ENCODE measurements around the gene PRR16.

Gene PRR16

GRCh38 chr5:120446068-120446492 is 18.0 kb upstream of the PRR16 start:
- no peaks in the 10 kb centered on the region for H3K9me3 ChIP-seq (ENCODE audit: severe bottlenecking)
- no peak overlapping the region for H3K4me3 ChIP-seq (ENCODE audit: severe bottlenecking)
- DNase-seq (ENCODE audit: low spot score), result no peak
- no peaks in the 10 kb centered on the region for H3K27me3 ChIP-seq (ENCODE audit: insufficient read depth, poor library complexity, severe bottlenecking)
- no peaks in the 10 kb centered on the region for H3K36me3 ChIP-seq (ENCODE audit: low read depth)
- TF ChIP-seq, protein P1, sequence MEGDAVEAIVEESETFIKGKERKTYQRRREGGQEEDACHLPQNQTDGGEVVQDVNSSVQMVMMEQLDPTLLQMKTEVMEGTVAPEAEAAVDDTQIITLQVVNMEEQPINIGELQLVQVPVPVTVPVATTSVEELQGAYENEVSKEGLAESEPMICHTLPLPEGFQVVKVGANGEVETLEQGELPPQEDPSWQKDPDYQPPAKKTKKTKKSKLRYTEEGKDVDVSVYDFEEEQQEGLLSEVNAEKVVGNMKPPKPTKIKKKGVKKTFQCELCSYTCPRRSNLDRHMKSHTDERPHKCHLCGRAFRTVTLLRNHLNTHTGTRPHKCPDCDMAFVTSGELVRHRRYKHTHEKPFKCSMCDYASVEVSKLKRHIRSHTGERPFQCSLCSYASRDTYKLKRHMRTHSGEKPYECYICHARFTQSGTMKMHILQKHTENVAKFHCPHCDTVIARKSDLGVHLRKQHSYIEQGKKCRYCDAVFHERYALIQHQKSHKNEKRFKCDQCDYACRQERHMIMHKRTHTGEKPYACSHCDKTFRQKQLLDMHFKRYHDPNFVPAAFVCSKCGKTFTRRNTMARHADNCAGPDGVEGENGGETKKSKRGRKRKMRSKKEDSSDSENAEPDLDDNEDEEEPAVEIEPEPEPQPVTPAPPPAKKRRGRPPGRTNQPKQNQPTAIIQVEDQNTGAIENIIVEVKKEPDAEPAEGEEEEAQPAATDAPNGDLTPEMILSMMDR (IDR thresholded peaks at IDR 0.05; ENCODE audit: poor library complexity, severe bottlenecking), result no peak
- peak; percentile 92 for ATAC-seq (ENCODE audit: low read depth)
- H3K27ac ChIP-seq (ENCODE audit: poor library complexity, severe bottlenecking), result peak overlapping the region; percentile 6
- H3K4me1 ChIP-seq (ENCODE audit: insufficient read depth, poor library complexity, severe bottlenecking), result peaks cover 7% of the 10 kb centered on the region

DNA sequence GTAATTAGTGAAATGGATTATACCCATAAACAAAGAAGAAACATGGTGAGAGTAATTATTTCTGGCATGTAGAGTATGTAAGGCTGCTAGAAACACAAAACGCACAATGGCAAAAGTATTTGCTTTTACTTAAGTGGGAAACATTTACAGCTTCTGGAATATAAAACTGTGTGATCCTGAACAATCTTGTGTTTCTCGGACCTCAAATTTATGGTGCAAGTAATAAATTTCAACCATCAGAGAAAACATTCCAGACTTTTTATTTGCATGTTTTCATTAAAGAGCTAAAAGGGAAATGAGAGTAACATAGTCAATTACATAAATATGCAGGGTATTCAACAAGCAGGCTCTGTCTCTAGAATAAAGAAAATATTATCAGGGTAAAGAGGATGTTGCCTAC is 17.2 kb upstream of the PRR16 start:
- TF ChIP-seq, protein P1 (IDR thresholded peaks at IDR 0.05; ENCODE audit: poor library complexity, severe bottlenecking), result no peak
- ATAC-seq (ENCODE audit: low read depth), result no peak
- H3K27me3 ChIP-seq (ENCODE audit: insufficient read depth, poor library complexity, severe bottlenecking), result no peaks in the 10 kb centered on the region

GRCh38 chr5:120447706-120448239 is 16.3 kb upstream of the PRR16 start:
- TF ChIP-seq, protein P1 (IDR thresholded peaks at IDR 0.05; ENCODE audit: poor library complexity, severe bottlenecking), result peak; percentile 39
- DNase-seq (ENCODE audit: low spot score) (no peak), ATAC-seq (ENCODE audit: low read depth) (peak; percentile 75)
- no peaks in the 10 kb centered on the region for H3K27me3 ChIP-seq (ENCODE audit: insufficient read depth, poor library complexity, severe bottlenecking)
- H3K36me3 ChIP-seq (ENCODE audit: low read depth), result no peaks in the 10 kb centered on the region
- H3K4me3 ChIP-seq (ENCODE audit: severe bottlenecking), result no peak overlapping the region
- no peaks in the 10 kb centered on the region for H3K9me3 ChIP-seq (ENCODE audit: severe bottlenecking)
- H3K4me1 ChIP-seq (ENCODE audit: insufficient read depth, poor library complexity, severe bottlenecking), result peaks cover 7% of the 10 kb centered on the region
- H3K27ac ChIP-seq (ENCODE audit: poor library complexity, severe bottlenecking), result no peak overlapping the region

More for the DNA sequence above, 17.2 kb upstream of the PRR16 start:
- Histone ChIP-seq H3K4me3 (ENCODE audit: severe bottlenecking) (no peak overlapping the region), H3K27ac (ENCODE audit: poor library complexity, severe bottlenecking) (no peak overlapping the region), H3K4me1 (ENCODE audit: insufficient read depth, poor library complexity, severe bottlenecking) (peaks cover 7% of the 10 kb centered on the region), H3K9me3 (ENCODE audit: severe bottlenecking) (no peaks in the 10 kb centered on the region), H3K36me3 (ENCODE audit: low read depth) (no peaks in the 10 kb centered on the region)
- DNase-seq (ENCODE audit: low spot score), result no peak

GRCh38 chr5:120449501-120449900 is 14.6 kb upstream of the PRR16 start:
- DNase-seq (ENCODE audit: low spot score), result no peak
- Histone ChIP-seq H3K9me3 (ENCODE audit: severe bottlenecking) (no peaks in the 10 kb centered on the region), H3K4me3 (ENCODE audit: severe bottlenecking) (no peak overlapping the region), H3K27ac (ENCODE audit: poor library complexity, severe bottlenecking) (no peak overlapping the region), H3K36me3 (ENCODE audit: low read depth) (no peaks in the 10 kb centered on the region), H3K27me3 (ENCODE audit: insufficient read depth, poor library complexity, severe bottlenecking) (no peaks in the 10 kb centered on the region), H3K4me1 (ENCODE audit: insufficient read depth, poor library complexity, severe bottlenecking) (peaks cover 14% of the 10 kb centered on the region)
- TF ChIP-seq, protein P1 (IDR thresholded peaks at IDR 0.05; ENCODE audit: poor library complexity, severe bottlenecking), result no peak
- ATAC-seq (ENCODE audit: low read depth), result no peak

- TF ChIP-seq, protein P1 (IDR thresholded peaks at IDR 0.05; ENCODE audit: poor library complexity, severe bottlenecking), result no peak
- no peaks in the 10 kb centered on the region for H3K9me3 ChIP-seq (ENCODE audit: severe bottlenecking)
- no peaks in the 10 kb centered on the region for H3K27me3 ChIP-seq (ENCODE audit: insufficient read depth, poor library complexity, severe bottlenecking)
- DNase-seq (ENCODE audit: low spot score) (no peak), ATAC-seq (ENCODE audit: low read depth) (no peak)
- H3K27ac ChIP-seq (ENCODE audit: poor library complexity, severe bottlenecking), result no peak overlapping the region
- peaks cover 12% of the 10 kb centered on the region for H3K4me1 ChIP-seq (ENCODE audit: insufficient read depth, poor library complexity, severe bottlenecking)
- H3K36me3 ChIP-seq (ENCODE audit: low read depth), result no peaks in the 10 kb centered on the region
- H3K4me3 ChIP-seq (ENCODE audit: severe bottlenecking), result no peak overlapping the region
Measured at GRCh38 chr5:120450910-120451309, 13.2 kb upstream of the PRR16 start.

Data from RWPE2 (cell line).